GM12865 (cell line): ENCODE data around the gene SLC27A1.

Source experiments
- DNase-seq: peaks from one replicate; pipeline ENCODE4 v3.0.0; 2010; ENCODE audit warnings: low read depth
- H3K4me3 ChIP-seq: 2 replicates; pipeline ENCODE4 v1.5.1; 2011; ENCODE audit warnings: mild to moderate bottlenecking, low read depth, low read length, control low read depth
- TF ChIP-seq, protein P1 (sequence below): IDR thresholded peaks from 2 replicates; pipeline ENCODE4 v1.5.1; 2011; ENCODE audit warnings: low read length, control low read depth, low read depth, inconsistent platforms; ENCODE audit not compliant: insufficient read depth; ENCODE audit errors: missing control alignments

Gene SLC27A1

DNA sequence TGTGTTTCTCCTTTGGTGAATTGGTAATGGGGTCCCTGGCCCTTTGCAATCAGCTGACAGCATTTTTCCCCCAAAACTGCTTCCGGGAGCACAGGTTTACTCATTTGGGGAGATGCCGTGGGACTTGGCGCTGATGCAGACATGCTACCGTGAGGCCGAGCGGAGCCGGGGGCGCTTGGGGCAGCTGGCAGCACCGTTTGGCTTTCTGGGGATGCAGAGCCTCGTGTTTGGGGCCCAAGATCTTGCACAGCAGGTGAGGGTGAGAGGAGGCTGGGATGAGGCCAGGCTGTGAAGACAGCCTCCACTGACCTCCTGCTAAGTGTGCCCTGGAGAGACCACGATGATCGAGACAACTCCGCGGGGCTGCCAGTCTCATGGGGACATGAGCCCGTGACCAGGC, 71.7 kb downstream of the SLC27A1 start:
- DNase-seq: no peak
- H3K4me3 ChIP-seq: no peak overlapping the region
- TF ChIP-seq, protein P1, sequence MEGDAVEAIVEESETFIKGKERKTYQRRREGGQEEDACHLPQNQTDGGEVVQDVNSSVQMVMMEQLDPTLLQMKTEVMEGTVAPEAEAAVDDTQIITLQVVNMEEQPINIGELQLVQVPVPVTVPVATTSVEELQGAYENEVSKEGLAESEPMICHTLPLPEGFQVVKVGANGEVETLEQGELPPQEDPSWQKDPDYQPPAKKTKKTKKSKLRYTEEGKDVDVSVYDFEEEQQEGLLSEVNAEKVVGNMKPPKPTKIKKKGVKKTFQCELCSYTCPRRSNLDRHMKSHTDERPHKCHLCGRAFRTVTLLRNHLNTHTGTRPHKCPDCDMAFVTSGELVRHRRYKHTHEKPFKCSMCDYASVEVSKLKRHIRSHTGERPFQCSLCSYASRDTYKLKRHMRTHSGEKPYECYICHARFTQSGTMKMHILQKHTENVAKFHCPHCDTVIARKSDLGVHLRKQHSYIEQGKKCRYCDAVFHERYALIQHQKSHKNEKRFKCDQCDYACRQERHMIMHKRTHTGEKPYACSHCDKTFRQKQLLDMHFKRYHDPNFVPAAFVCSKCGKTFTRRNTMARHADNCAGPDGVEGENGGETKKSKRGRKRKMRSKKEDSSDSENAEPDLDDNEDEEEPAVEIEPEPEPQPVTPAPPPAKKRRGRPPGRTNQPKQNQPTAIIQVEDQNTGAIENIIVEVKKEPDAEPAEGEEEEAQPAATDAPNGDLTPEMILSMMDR: no peak

DNA sequence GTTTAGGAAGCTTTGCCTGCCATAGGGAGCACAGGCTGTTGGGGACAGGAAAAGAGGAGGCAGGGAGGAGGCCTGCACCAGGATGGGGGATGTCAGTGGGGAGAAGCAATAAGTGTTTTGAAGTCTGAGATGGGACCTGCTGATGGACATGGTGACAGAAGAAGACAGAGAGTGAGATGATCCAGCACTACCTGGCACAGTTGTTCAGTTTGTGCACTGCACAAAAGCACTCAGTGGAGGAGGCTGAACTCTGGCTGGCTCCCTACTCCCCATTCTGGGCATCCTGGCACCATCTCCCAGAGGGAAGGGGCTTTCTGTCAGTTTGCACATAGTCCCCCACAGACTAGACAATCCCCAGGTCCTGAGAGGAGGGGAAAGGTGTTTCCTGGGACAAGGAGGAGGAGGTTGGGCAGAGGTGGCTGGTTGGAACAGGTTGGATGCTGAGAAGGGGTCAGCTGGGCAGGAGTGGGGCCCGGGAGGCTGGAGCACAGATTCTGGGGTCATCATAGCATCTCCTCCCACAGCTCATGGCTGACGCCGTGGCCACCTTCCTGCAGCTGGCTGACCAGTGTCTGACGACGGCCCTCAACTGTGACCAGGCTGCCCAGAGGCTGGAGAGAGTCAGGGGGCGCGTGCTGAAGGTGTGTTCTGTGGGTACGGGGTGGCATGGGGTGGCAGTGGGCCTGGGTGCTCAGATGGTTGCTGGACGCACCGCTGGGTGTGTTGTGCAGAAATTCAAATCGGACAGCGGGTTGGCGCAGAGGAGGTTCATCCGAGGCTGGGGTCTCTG, 72.7 kb downstream of the SLC27A1 start:
- no peak for DNase-seq
- H3K4me3 ChIP-seq: no peak overlapping the region
- TF ChIP-seq, protein P1: no peak

DNA sequence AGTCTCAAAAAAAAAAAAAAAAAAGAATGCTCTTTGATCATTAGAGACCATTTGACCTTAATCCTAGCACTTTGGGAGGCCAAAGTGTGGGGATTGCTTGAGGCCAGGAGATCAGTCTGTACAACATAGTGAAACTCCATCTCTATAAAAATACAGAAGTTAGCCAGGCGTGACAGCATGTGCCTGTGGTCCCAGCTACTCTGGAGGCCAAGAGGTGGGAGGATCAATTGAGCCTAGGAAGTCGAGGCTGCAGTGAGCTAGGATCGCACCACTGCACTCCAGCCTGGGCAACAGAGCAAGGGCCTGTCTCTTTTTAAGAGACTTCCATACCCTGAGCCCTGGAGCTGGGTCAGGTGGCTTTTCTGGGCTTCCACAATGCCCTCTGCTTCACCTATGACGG, 73.7 kb downstream of the SLC27A1 start:
- H3K4me3 ChIP-seq: no peak overlapping the region
- TF ChIP-seq, protein P1: no peak
- DNase-seq: no peak

DNA sequence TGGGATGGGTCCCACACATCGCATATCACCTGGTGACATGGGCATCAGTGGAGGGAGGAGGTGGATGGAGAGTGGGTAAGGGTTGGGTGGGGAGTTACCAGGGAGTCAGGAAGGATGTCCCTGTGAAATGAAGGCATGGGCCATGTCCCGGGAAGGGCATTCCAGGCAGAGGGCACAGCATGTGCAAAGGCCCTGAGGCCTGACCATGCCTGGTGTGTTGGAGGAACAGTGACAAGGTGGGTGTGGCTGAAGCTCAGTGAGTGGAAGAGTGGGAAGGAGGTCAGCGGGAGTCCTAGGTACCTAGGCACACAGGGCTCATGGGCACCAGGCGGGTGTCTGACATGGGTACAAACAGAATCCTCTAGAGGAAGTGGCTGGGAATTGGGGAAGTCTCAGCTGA, 74.1 kb downstream of the SLC27A1 start:
- H3K4me3 ChIP-seq: no peak overlapping the region
- DNase-seq: no peak
- TF ChIP-seq, protein P1: no peak

DNA sequence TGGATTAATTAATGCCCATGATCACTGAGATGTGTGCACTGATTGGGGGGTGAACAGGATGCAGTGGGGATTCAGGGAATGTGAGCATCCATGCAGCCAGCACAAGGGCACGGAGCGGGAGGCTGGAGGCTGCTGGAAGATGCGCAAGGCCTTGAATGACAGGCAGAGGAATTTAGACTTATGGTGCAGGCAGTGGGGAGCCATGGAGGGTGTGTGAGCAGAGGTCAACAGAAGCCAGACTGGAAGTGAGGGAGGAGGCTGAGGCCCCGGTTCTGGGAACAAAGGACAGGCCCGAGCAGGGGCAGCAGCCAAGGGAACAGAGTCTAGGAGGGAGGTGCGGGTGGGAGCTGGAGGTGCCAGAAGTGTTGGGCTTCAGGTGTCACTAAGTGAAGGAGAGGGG, 77.8 kb downstream of the SLC27A1 start:
- TF ChIP-seq, protein P1: no peak
- DNase-seq: no peak
- no peak overlapping the region for H3K4me3 ChIP-seq

DNA sequence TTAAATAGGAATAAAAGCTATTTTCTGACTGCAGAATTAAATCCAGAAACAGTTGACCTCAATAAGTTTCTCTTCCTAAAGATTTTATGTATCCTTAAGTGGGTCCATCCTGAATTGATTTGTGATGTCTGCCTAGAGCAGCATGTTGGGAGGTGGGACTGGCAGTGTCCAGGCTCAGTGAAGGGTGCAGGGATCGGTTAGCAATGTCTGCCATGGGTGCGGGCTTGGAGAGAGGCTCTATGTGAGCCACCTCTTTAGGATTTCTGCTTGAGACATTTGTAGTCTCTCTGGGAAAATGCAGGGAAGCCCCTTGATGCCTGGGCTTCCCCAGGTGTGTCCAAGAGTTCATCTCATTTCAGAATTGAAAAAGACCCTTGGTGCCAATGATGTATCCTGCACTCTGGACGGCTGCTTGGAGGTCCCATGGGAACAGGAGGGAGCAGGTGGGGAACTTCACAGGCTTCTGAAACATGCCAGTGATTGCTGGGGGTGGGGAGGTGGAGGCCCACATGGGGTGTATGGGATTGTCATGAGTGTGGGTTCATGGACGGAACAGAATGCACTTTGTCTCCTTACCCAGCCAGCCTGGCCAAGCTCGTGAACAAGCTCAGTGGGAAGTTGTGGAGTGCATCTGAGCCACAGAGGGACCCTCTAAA, 78.9 kb downstream of the SLC27A1 start:
- TF ChIP-seq, protein P1: no peak
- no peak overlapping the region for H3K4me3 ChIP-seq
- DNase-seq: peak; percentile 26
